Measurements from ENCODE around the gene HNRNPU.
"Not testable (repeated sequence)": the region's sequence is repeated elsewhere in the genome, so short reads cannot be mapped to it uniquely, and the experiment has no call there.

HNRNPU gene

DNA sequence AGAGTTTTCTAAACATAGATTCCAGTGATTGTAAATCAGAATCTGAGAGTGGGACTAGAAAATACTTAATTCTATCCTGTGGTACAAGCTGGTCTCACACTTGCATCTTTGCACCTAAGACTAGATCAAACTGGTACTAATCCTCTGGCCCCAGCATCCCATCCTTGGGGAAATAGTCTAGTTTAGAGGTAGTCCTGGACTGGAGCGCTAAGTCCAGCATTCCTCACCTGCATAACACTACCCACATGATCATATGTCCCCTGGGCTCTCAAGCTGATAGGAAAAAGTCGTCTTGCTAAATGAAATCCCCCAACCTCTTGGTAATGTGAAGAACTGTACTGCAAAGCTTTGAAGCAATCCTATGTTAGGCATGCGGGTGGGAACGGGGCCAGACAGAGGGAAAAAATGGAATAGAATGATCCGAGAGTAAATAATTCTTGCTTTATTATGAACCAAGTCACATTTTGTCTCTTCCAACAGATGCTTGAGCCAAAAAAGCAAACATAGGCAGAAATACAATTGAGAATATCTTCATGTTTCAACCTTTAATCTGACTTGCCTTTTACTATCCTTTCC is 24.0 kb downstream of the HNRNPU start:
- intact Hi-C loops (cut with micrococcal nuclease): loop anchor here (5.0 kb wide), 1 partner anchor 202 kb away; no protein-coding TSS in a partner anchor
- Mint-ChIP-seq H3K4me3 (no peak overlapping the region), H3K27me3 (no peaks in the 10 kb centered on the region), H3K4me1 (ENCODE audit: low read depth) (peaks cover 33% of the 10 kb centered on the region), H3K9me3 (no peaks in the 10 kb centered on the region), H3K36me3 (ENCODE audit: low read depth) (peaks cover 77% of the 10 kb centered on the region), H3K27ac (no peak overlapping the region)

DNA sequence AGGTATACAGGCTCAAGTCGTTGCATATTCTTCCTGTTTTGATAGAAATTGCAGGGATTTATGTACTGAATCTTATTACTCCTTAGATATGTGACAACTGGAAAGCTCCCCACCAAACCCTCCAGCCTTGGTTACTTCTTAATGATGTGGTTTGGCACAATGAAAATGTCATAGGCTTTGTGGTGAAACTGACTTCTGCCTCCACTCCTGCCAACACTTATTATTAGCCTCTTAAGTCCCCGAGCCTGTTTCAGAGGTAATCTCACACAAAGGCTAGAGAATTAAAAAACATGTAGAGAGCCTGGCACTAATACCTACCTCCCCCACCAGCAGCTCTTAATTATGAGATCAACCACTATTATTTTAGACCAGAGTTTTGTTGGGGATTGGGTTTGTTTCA is 24.7 kb downstream of the HNRNPU start:
- H3K4me3 Mint-ChIP-seq: no peak overlapping the region

DNA sequence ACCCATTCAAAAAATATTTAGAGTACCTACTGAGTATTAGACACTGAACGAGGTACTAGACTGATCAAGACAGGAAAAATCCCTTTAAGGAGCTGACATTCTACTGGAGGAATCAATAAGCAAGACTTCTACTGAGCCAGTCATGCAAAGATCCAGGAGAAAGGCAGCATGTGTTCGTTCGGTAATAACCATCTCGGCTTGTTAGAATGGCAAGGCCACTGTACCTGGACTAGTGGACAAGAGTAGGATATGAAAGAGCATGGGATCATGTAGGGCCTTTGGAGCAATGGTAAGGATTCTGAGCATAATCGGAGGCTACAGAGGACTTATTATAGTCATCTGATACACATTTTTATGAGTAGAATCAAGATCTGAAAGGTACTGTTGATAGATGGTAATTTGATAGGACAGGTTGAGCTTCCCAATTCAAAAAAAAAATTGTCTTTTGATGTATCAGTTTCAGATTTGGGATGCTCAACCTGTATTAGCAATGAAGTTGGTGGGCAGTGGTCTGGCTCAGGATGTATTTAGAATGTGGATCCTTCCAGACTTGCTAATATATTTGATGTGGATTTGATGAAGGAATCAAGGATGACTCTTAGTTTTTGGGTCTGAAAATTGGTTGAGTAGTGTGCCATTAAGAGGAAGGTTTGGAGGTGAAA is 26.6 kb downstream of the HNRNPU start:
- H3K9me3 Mint-ChIP-seq: no peaks in the 10 kb centered on the region
- peaks cover 69% of the 10 kb centered on the region for H3K36me3 Mint-ChIP-seq (ENCODE audit: low read depth)
- no peaks in the 10 kb centered on the region for H3K27me3 Mint-ChIP-seq
- peaks cover 38% of the 10 kb centered on the region for H3K4me1 Mint-ChIP-seq (ENCODE audit: low read depth)
- intact Hi-C loops (cut with micrococcal nuclease): loop anchor here (10.0 kb wide), 1 partner anchor 183 kb away; the partner anchor contains the start of gene DESI2
- H3K27ac Mint-ChIP-seq: peak overlapping the region; percentile 42
- H3K4me3 Mint-ChIP-seq: no peak overlapping the region

More for the DNA sequence above, 24.7 kb downstream of the HNRNPU start:
- Mint-ChIP-seq H3K36me3 (ENCODE audit: low read depth) (peaks cover 77% of the 10 kb centered on the region), H3K27ac (no peak overlapping the region), H3K9me3 (no peaks in the 10 kb centered on the region), H3K27me3 (no peaks in the 10 kb centered on the region), H3K4me1 (ENCODE audit: low read depth) (peaks cover 33% of the 10 kb centered on the region)
- intact Hi-C loops (cut with micrococcal nuclease): loop anchor here (5.0 to 10.0 kb wide), 2 partner anchors 185 to 203 kb away; partner anchors contain the start of gene DESI2

DNA sequence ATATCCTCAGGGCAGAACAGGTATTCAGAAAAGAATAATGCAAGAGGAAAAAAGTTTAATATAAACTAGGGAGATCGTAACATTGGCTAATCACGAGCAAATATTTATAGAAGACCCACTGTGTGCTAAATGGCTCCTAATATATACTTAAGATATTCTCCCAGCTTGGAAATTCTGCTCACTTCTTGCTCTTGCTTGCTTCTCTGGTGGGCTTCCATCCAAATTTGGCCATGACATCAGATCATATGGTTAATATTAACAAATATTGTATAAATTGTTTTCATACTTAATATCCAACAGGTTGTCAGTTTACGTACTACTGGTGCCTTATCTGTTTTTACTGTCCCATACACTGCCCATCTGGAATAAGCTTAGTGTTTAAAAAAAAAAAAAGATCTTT is 27.8 kb downstream of the HNRNPU start:
- Mint-ChIP-seq H3K4me3 (peak overlapping the region; percentile 95), H3K4me1 (ENCODE audit: low read depth) (peaks cover 38% of the 10 kb centered on the region), H3K27me3 (no peaks in the 10 kb centered on the region), H3K9me3 (no peaks in the 10 kb centered on the region), H3K27ac (peak overlapping the region; percentile 99), H3K36me3 (ENCODE audit: low read depth) (peaks cover 62% of the 10 kb centered on the region)
- intact Hi-C loops (cut with micrococcal nuclease): loop anchor here (10.0 kb wide), 1 partner anchor 182 kb away; the partner anchor contains the start of gene DESI2

DNA sequence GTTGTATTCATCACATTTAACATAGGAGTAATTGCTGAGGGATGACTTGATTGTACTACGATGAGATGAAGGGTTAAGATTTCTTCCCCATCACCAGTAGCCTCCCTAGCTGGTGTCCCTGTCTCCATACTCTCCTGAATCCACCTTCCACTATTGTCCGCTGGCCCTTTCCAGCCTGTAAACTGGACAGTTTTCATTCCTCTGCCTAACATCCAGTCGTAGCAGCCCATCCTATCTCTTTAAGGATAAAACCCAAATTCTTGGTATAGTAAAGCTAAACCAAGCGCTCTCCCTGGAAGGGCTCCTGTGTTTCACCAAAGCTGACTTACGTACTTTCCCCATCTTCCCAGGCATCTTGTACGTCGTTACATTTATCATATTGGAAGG is 28.2 kb downstream of the HNRNPU start:
- Mint-ChIP-seq H3K27me3 (no peaks in the 10 kb centered on the region), H3K9me3 (no peaks in the 10 kb centered on the region), H3K36me3 (ENCODE audit: low read depth) (peaks cover 62% of the 10 kb centered on the region), H3K27ac (peak overlapping the region; percentile 99), H3K4me3 (peak overlapping the region; percentile 95), H3K4me1 (ENCODE audit: low read depth) (peaks cover 38% of the 10 kb centered on the region)
- intact Hi-C loops (cut with micrococcal nuclease): loop anchor here (10.0 kb wide), 1 partner anchor 181 kb away; the partner anchor contains the start of gene DESI2

DNA sequence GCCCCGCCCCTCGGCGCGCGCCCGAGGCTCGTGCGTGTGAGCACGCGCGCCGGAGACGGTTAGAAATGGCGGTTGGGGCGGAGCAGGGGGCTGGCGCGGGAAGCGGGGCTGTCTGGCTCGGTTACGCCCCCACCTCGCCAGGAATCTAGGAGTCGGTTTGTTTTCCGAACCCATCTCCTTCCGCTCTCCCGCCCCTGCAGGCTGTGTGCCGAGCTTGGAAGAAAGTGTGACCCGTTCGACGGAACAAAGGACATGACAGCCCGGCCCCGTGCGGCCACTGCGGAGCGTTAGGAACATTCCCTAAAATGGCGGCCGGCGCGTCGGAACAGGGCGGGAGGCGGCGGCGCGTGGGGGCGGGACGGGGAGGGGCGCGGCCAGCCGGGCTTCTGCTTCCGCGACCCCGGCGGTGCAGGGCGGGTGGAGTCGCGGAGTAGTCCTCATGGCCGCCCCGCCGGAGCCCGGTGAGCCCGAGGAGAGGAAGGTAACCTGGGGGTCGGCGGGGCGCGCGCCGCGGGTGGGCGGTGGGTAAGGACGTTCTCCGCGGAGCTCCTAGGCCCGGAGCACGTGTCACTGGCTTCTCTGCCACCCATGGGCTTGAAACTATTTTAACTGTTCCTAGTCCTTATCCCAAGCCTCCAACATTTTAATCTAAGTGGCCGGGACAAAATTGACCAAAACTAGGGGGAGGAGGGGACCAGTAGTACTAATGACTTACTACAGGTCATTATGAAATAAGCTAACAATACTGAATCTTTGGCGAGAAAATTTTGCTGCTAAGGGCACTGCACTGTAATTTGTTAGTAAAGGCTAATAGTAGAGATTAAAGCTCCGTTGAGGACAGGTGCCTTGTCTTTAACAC is 28.8 kb downstream of the HNRNPU start, which contains the start of gene COX20:
Gene COX20 (plus strand): TSS at position 383 of the 859 bp plus-strand sequence. CDS start 57 bp downstream, at position 440.
- intact Hi-C loops (cut with micrococcal nuclease): loop anchor here (1.0 to 10.0 kb wide), 3 partner anchors 29 to 181 kb away; partner anchors contain the start of genes DESI2 and HNRNPU
- Mint-ChIP-seq H3K36me3 (ENCODE audit: low read depth) (peaks cover 61% of the 10 kb centered on the region), H3K4me3 (peak within 1 kb of the TSS; percentile 95), H3K9me3 (no peaks in the 10 kb centered on the region), H3K27ac (peak within 1 kb of the TSS; percentile 99), H3K4me1 (ENCODE audit: low read depth) (peaks cover 33% of the 10 kb centered on the region), H3K27me3 (no peaks in the 10 kb centered on the region)

DNA sequence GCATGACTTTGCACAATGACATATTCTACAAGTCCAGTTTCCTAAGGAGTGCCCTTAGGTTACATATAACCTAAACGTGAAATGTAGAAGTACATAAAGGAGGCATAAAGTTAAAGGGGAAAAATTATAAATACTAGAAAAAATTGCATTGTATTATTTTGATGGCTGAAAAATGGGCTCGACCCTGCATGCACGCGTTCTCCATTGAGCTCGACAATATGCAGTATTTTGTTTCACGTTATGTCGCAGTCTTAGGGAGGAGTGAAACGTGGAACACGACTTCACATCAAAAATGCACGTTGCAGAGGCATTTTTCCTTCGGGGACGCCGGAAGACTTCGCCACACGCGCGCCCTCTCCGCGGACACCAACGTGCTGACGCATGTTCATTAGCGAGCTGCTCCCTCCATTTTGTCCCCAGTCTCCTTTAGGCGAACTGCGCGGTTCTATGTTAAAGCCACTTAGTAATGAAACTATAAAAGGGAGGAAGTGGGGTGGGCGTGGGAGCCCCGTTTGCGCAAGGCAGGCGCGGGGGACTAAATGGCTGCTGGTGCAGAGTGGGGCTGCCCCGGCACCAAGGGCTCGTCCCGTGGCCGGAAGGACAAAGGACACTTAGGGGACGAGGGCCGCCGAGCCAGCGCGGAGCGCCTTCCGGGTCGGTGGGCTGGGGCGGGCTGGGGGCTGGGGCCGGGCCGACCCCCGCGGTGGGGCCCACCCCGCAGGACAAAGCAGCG is 29.6 kb downstream of the HNRNPU start:
- Mint-ChIP-seq H3K36me3 (ENCODE audit: low read depth) (peaks cover 60% of the 10 kb centered on the region), H3K4me3 (peak overlapping the region; percentile 95), H3K27ac (peak overlapping the region; percentile 99), H3K9me3 (no peaks in the 10 kb centered on the region), H3K4me1 (ENCODE audit: low read depth) (peaks cover 35% of the 10 kb centered on the region), H3K27me3 (no peaks in the 10 kb centered on the region)
- intact Hi-C loops (cut with micrococcal nuclease): loop anchor here (1.0 to 10.0 kb wide), 3 partner anchors 30 to 180 kb away; partner anchors contain the start of genes DESI2 and HNRNPU

DNA sequence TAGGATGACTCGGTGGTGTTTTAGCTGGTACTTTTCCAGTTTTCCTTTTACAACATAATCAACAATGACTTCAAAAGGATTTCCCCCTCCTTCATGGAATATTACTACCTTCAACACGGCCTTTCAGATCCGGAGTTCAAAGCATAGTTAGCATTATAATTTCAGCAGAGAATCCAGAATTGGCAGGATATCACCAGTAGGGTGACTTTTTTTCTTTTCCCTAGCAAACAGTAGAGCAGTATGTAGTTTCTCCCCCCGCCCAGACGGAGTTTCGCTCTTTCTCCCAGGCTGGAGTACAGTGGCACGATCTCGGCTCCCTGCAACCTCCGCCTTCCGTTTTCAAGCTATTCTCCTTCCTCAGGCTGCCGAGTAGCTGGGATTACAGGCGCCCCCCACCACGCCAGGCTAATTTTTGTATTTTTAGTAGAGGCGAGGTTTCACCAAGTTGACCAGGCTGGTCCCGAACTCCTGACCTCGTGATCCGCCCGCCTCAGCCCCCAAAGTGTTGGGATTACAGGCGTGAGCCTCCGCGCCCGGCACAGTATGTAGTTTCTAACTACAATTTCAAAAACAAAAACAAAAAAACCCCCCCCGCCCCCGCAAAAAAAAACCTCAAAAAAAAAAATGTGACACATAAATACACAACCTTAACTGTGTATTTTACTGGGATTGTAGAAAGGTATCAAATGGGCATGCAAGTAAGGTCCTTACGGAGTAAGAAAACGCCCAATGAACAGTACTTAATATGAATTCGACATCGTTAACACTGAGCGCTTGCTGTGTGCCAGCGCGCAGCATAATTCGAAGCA is 30.4 kb downstream of the HNRNPU start:
- Mint-ChIP-seq H3K9me3 (no peaks in the 10 kb centered on the region), H3K36me3 (ENCODE audit: low read depth) (peaks cover 59% of the 10 kb centered on the region), H3K4me1 (ENCODE audit: low read depth) (peaks cover 33% of the 10 kb centered on the region), H3K27me3 (no peaks in the 10 kb centered on the region), H3K4me3 (peak overlapping the region; percentile 95), H3K27ac (peak overlapping the region; percentile 99)
- intact Hi-C loops (cut with micrococcal nuclease): loop anchor here (2.0 to 10.0 kb wide), 2 partner anchors 17 to 179 kb away; partner anchors contain the start of gene DESI2

DNA sequence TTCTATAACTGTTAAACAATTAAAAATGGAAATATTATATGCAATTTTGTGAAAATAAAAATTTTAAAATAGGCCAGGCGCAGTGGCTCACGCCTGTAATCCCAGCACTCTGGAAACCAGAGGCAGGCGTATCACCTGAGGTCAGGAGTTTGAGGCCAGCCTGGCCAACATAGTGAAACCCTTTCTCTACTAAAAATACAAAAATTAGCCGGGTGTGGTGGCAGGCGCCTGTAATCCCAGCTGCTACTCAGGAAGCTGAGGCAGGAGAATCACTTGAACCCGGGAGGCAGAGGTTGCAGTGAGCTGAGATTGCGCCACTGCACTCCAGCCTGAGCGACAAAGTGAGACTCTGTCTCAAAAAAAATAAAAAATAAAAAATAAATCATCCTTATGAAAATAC is 31.1 kb downstream of the HNRNPU start:
- Mint-ChIP-seq H3K27ac (peak overlapping the region; percentile 99), H3K4me1 (ENCODE audit: low read depth) (peaks cover 26% of the 10 kb centered on the region)

DNA sequence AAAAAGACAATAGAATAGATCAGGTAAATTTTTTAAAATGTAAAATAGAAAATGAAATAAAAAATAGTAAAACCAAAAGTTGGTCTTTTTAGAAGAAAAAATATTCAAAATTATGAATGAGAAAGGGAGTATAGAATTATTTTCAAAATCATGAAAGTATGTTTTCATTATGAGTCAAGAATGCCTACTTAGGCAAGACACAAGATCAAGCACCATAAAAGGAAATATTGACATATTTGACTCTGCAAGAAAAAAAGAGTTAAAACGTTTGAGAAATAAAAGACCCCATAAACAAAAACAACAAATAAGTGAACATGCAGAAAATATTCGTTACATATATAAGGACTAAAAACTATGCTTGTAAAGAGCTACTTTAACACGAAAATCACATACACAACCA is 33.7 kb downstream of the HNRNPU start:
- H3K4me1 Mint-ChIP-seq (ENCODE audit: low read depth): peaks cover 18% of the 10 kb centered on the region
- H3K36me3 Mint-ChIP-seq (ENCODE audit: low read depth): peaks cover 65% of the 10 kb centered on the region
- H3K4me3 Mint-ChIP-seq: no peak overlapping the region
- no peaks in the 10 kb centered on the region for H3K9me3 Mint-ChIP-seq
- intact Hi-C loops (cut with micrococcal nuclease): loop anchor here (10.0 kb wide), 1 partner anchor 176 kb away; the partner anchor contains the start of gene DESI2
- H3K27ac Mint-ChIP-seq: no peak overlapping the region
- H3K27me3 Mint-ChIP-seq: no peaks in the 10 kb centered on the region

More for the DNA sequence above, 31.1 kb downstream of the HNRNPU start:
- intact Hi-C loops (cut with micrococcal nuclease): loop anchor here (2.0 to 10.0 kb wide), 2 partner anchors 16 to 178 kb away; partner anchors contain the start of gene DESI2
- not testable (repeated sequence) for H3K27me3 Mint-ChIP-seq, H3K9me3 Mint-ChIP-seq
- Mint-ChIP-seq H3K4me3 (peak overlapping the region; percentile 23), H3K36me3 (ENCODE audit: low read depth) (peaks cover 59% of the 10 kb centered on the region)

DNA sequence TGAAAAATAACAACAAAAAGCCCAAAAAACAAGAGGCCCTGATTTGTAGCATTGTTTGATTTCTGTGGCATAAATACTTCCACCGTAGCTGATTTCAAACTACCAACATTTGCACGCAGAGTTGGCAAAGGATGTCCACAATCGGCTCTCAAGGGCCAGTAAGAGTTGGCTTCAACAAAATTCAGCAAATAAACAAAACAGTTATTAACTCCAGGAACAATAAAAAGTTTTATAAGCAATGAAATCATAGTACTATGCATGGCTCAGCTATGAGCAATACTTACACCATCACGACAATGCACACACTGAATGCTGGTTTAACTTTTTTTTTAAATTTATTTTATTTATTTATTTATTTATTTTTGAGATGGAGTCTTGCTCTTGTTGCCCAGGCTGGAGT is 37.6 kb downstream of the HNRNPU start:
- intact Hi-C loops (cut with micrococcal nuclease): loop anchor here (10.0 kb wide), 1 partner anchor 358 kb away; no protein-coding TSS in a partner anchor
- no peak overlapping the region for H3K27ac Mint-ChIP-seq
- H3K4me1 Mint-ChIP-seq (ENCODE audit: low read depth): peaks cover 15% of the 10 kb centered on the region
- peaks cover 61% of the 10 kb centered on the region for H3K36me3 Mint-ChIP-seq (ENCODE audit: low read depth)
- H3K9me3 Mint-ChIP-seq: no peaks in the 10 kb centered on the region
- no peak overlapping the region for H3K4me3 Mint-ChIP-seq
- H3K27me3 Mint-ChIP-seq: no peaks in the 10 kb centered on the region

DNA sequence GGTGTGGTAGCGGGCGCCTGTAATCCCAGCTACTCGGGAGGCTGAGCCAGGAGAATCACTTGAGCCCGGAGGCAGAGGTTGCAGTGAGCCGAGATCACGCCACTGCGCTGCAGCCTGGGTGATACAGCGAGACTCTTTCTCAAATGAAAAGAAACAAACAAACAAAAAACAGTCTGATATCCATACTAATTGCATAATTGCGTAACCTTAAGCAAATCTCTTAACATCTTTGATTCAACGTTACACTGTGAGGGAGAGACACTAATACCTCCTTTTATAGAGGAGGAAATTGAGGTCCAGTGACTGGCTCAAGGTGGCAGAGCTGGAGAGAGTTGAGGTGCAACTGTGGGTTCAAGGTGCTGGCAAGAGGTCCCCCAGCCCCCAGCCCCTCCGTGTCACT is 41.5 kb downstream of the HNRNPU start:
- no peak overlapping the region for H3K4me3 Mint-ChIP-seq
- H3K9me3 Mint-ChIP-seq: no peaks in the 10 kb centered on the region
- H3K27me3 Mint-ChIP-seq: no peaks in the 10 kb centered on the region
- no peak overlapping the region for H3K27ac Mint-ChIP-seq
- intact Hi-C loops (cut with micrococcal nuclease): loop anchor here (10.0 kb wide), 1 partner anchor 362 kb away; no protein-coding TSS in a partner anchor
- H3K36me3 Mint-ChIP-seq (ENCODE audit: low read depth): peaks cover 35% of the 10 kb centered on the region
- H3K4me1 Mint-ChIP-seq (ENCODE audit: low read depth): peaks cover 16% of the 10 kb centered on the region
